ENCODE data around the gene DET1.

DNA sequence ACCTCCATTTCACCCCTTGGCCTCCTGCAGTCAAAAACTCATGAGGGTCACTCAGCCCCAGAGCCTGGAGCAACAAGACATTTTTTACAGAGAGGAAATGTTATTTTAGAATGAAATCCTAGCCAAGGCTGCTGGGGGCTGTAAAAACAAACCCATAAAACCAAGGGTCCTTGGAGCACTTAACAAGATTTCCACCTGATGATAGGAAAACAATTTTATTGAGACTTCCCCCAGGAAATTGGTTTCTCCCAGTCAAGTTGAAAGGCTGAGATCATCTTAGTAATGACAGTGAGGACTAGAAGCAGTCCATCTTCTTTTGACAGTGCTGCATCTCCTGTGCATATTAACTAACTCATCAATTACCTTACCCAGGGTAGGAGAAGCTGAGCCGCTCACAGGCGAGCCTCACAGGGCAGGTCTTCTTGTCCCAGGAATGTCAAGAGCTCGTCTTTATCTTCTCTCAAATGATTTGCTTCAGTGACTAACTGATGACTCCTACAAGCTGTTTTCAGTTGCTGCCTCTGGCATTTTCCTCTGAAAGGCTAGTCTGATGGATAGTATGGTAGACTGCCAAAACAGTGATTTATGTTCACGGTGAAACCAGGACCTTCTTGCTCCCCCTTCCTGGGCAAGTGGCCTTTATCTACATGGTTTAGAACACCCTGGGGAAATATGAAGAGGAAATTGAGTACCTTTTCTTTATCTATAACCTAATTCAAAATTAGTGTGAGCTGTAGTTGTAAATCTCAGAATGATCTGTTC is 40.1 kb upstream of the DET1 start:
- TF ChIP-seq, protein P1, sequence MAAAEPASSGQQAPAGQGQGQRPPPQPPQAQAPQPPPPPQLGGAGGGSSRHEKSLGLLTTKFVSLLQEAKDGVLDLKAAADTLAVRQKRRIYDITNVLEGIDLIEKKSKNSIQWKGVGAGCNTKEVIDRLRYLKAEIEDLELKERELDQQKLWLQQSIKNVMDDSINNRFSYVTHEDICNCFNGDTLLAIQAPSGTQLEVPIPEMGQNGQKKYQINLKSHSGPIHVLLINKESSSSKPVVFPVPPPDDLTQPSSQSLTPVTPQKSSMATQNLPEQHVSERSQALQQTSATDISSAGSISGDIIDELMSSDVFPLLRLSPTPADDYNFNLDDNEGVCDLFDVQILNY (CRISPR knock-in tag; IDR thresholded peaks at IDR 0.05), result no peak
- TF ChIP-seq JAZF1 (CRISPR knock-in tag; IDR thresholded peaks at IDR 0.05) (no peak), ZNF423 (CRISPR knock-in tag; IDR thresholded peaks at IDR 0.05) (no peak), JUN (CRISPR knock-in tag; IDR thresholded peaks at IDR 0.05) (no peak), SMAD3 (CRISPR knock-in tag; IDR thresholded peaks at IDR 0.05; ENCODE audit: borderline replicate concordance) (no peak), GRHL2 (CRISPR knock-in tag; IDR thresholded peaks at IDR 0.05; ENCODE audit: insufficient replicate concordance, severe bottlenecking) (no peak), ATF1 (CRISPR knock-in tag; IDR thresholded peaks at IDR 0.05) (no peak), NR2C2 (CRISPR knock-in tag; IDR thresholded peaks at IDR 0.05) (no peak), TCF7 (CRISPR knock-in tag; IDR thresholded peaks at IDR 0.05; ENCODE audit: low read depth) (no peak), FOXJ3 (CRISPR knock-in tag; IDR thresholded peaks at IDR 0.05; ENCODE audit: borderline replicate concordance) (no peak), ZNF138 (CRISPR knock-in tag; conservative IDR thresholded peaks at IDR 0.05) (no peak)
- TF ChIP-seq, protein P2, sequence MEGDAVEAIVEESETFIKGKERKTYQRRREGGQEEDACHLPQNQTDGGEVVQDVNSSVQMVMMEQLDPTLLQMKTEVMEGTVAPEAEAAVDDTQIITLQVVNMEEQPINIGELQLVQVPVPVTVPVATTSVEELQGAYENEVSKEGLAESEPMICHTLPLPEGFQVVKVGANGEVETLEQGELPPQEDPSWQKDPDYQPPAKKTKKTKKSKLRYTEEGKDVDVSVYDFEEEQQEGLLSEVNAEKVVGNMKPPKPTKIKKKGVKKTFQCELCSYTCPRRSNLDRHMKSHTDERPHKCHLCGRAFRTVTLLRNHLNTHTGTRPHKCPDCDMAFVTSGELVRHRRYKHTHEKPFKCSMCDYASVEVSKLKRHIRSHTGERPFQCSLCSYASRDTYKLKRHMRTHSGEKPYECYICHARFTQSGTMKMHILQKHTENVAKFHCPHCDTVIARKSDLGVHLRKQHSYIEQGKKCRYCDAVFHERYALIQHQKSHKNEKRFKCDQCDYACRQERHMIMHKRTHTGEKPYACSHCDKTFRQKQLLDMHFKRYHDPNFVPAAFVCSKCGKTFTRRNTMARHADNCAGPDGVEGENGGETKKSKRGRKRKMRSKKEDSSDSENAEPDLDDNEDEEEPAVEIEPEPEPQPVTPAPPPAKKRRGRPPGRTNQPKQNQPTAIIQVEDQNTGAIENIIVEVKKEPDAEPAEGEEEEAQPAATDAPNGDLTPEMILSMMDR (IDR thresholded peaks at IDR 0.05), result no peak
